ENCODE measurements around the gene SMIM14.

Gene SMIM14

GRCh38 chr4:39609454-39609931 lies 29.2 kb downstream of the SMIM14 start:
- H3K4me1 ChIP-seq (ENCODE audit: control insufficient read depth in 1 of 2, insufficient read depth in 1 of 2, low read depth in 1 of 2, low read length in 1 of 2), result no peaks in the 10 kb centered on the region
- H3K27ac ChIP-seq, result no peak overlapping the region

DNA sequence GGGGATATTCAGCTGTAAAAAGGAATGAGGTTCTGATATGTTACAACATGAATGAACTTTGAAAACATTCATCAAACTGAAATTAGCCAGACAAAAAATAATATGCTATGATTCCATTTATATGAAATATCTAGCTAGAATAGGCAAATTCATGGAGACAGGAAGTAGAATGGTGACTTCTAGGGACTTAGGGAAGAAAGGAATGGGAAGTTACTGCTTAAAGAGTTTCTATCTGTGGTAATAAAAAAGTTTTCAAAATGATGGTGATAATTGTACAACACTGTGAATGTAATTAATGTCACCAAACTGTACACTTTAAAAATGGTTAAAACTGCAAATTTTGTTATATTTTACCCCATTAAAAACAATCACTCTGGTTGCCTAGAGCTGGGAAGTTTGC lies 30.2 kb downstream of the SMIM14 start:
- Histone ChIP-seq H3K4me1 (ENCODE audit: control insufficient read depth in 1 of 2, insufficient read depth in 1 of 2, low read depth in 1 of 2, low read length in 1 of 2) (no peaks in the 10 kb centered on the region), H3K27me3 (no peaks in the 10 kb centered on the region), H3K9me3 (no peaks in the 10 kb centered on the region), H3K36me3 (peaks cover 20% of the 10 kb centered on the region), H3K27ac (no peak overlapping the region), H3K4me3 (ENCODE audit: low read depth in 1 of 2, low read length in 1 of 2) (no peak overlapping the region)
- no peak for TF ChIP-seq CTCF (IDR thresholded peaks at IDR 0.05)

More at GRCh38 chr4:39609454-39609931, 29.2 kb downstream of the SMIM14 start:
- TF ChIP-seq CTCF (IDR thresholded peaks at IDR 0.05), result no peak
- H3K9me3 ChIP-seq, result no peaks in the 10 kb centered on the region
- peaks cover 11% of the 10 kb centered on the region for H3K36me3 ChIP-seq
- no peaks in the 10 kb centered on the region for H3K27me3 ChIP-seq
- no peak overlapping the region for H3K4me3 ChIP-seq (ENCODE audit: low read depth in 1 of 2, low read length in 1 of 2)

DNA sequence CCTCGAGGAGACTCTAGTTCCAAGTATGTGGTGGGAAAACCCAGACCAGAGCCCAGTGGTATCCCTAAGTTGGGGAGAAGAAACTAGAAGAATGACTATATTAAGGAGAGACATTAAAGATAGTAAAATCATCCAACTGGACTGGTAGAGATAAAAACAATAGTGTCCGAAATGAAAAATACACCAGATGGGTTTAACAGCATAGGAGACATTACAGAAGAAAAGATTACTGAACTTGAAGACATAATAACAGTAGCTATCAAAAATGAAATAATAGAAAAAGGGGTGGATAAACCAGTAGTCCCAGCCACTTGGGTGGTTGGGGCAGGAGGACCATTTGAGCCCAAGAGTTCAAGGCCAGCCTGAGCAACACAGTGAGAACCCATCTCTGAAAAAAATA lies 31.9 kb downstream of the SMIM14 start:
- TF ChIP-seq CTCF (IDR thresholded peaks at IDR 0.05), result no peak
- no peaks in the 10 kb centered on the region for H3K9me3 ChIP-seq
- H3K4me1 ChIP-seq (ENCODE audit: control insufficient read depth in 1 of 2, insufficient read depth in 1 of 2, low read depth in 1 of 2, low read length in 1 of 2), result no peaks in the 10 kb centered on the region
- no peak overlapping the region for H3K4me3 ChIP-seq (ENCODE audit: low read depth in 1 of 2, low read length in 1 of 2)
- H3K27ac ChIP-seq, result no peak overlapping the region
- peaks cover 36% of the 10 kb centered on the region for H3K36me3 ChIP-seq
- H3K27me3 ChIP-seq, result no peaks in the 10 kb centered on the region

GRCh38 chr4:39597695-39598381 lies 40.8 kb downstream of the SMIM14 start:
- no peak overlapping the region for H3K4me3 ChIP-seq (ENCODE audit: low read depth in 1 of 2, low read length in 1 of 2)
- no peaks in the 10 kb centered on the region for H3K4me1 ChIP-seq (ENCODE audit: control insufficient read depth in 1 of 2, insufficient read depth in 1 of 2, low read depth in 1 of 2, low read length in 1 of 2)
- H3K27me3 ChIP-seq, result no peaks in the 10 kb centered on the region
- TF ChIP-seq CTCF (IDR thresholded peaks at IDR 0.05), result no peak
- H3K27ac ChIP-seq, result no peak overlapping the region
- H3K36me3 ChIP-seq, result peaks cover 37% of the 10 kb centered on the region
- no peaks in the 10 kb centered on the region for H3K9me3 ChIP-seq

- Histone ChIP-seq H3K9me3 (no peaks in the 10 kb centered on the region), H3K27me3 (no peaks in the 10 kb centered on the region), H3K4me3 (ENCODE audit: low read depth in 1 of 2, low read length in 1 of 2) (no peak overlapping the region), H3K27ac (no peak overlapping the region), H3K36me3 (peaks cover 28% of the 10 kb centered on the region), H3K4me1 (ENCODE audit: control insufficient read depth in 1 of 2, insufficient read depth in 1 of 2, low read depth in 1 of 2, low read length in 1 of 2) (no peaks in the 10 kb centered on the region)
- no peak for TF ChIP-seq CTCF (IDR thresholded peaks at IDR 0.05)
These were observed 41.7 kb downstream of the SMIM14 start for GRCh38 chr4:39596971-39597370.

Data from neutrophil (primary cell).